RWPE2 (cell line): ENCODE data around the gene ANTXR1.

ENCODE experiments used
- ATAC-seq: fragments of 200-7000 bp; cut with Tn5 transposase; 3 replicates; pipeline ENCODE4 v1.9.1; 2021; ENCODE audit warnings: low read depth
- DNase-seq: peaks from one replicate; pipeline ENCODE4 v3.0.0-alpha.2; 2020; ENCODE audit warnings: low spot score
- H3K27ac ChIP-seq: fragments of 450-650 bp; 2 replicates; pipeline ENCODE4 v1.5.1; 2017; ENCODE audit warnings: mild to moderate bottlenecking; ENCODE audit not compliant: poor library complexity, severe bottlenecking
- H3K27me3 ChIP-seq: fragments of 250-450 bp; sonication (Bioruptor Pico); 2 replicates; pipeline ENCODE4 v1.5.1; 2021; ENCODE audit warnings: mild to moderate bottlenecking, moderate library complexity; ENCODE audit not compliant: insufficient read depth, poor library complexity, severe bottlenecking
- H3K36me3 ChIP-seq: fragments of 250-450 bp; sonication (Bioruptor Pico); 2 replicates; pipeline ENCODE4 v1.5.1; 2020; ENCODE audit warnings: low read depth, mild to moderate bottlenecking, moderate library complexity
- H3K4me1 ChIP-seq: fragments of 250-450 bp; sonication (Bioruptor Pico); 2 replicates; pipeline ENCODE4 v1.5.1; 2021; ENCODE audit warnings: mild to moderate bottlenecking, moderate library complexity; ENCODE audit not compliant: insufficient read depth, poor library complexity, severe bottlenecking
- H3K4me3 ChIP-seq: fragments of 250-450 bp; sonication (Bioruptor Pico); 2 replicates; pipeline ENCODE4 v1.5.1; 2021; ENCODE audit warnings: mild to moderate bottlenecking, moderate library complexity; ENCODE audit not compliant: severe bottlenecking
- H3K9me3 ChIP-seq: fragments of 250-450 bp; sonication (Bioruptor Pico); 2 replicates; pipeline ENCODE4 v1.5.1; 2021; ENCODE audit warnings: mild to moderate bottlenecking, moderate library complexity; ENCODE audit not compliant: severe bottlenecking
- TF ChIP-seq, protein P1 (sequence below): fragments of 450-650 bp; IDR thresholded peaks from one replicate; pipeline ENCODE4 v1.5.1; 2017; ENCODE audit warnings: mild to moderate bottlenecking, moderate library complexity; ENCODE audit not compliant: poor library complexity, severe bottlenecking

Gene ANTXR1

GRCh38 chr2:69209482-69209881, 196.5 kb downstream of the ANTXR1 start:
- Histone ChIP-seq H3K4me3 (no peak overlapping the region), H3K9me3 (no peaks in the 10 kb centered on the region), H3K27ac (no peak overlapping the region), H3K4me1 (no peaks in the 10 kb centered on the region), H3K36me3 (no peaks in the 10 kb centered on the region), H3K27me3 (no peaks in the 10 kb centered on the region)
- TF ChIP-seq, protein P1, sequence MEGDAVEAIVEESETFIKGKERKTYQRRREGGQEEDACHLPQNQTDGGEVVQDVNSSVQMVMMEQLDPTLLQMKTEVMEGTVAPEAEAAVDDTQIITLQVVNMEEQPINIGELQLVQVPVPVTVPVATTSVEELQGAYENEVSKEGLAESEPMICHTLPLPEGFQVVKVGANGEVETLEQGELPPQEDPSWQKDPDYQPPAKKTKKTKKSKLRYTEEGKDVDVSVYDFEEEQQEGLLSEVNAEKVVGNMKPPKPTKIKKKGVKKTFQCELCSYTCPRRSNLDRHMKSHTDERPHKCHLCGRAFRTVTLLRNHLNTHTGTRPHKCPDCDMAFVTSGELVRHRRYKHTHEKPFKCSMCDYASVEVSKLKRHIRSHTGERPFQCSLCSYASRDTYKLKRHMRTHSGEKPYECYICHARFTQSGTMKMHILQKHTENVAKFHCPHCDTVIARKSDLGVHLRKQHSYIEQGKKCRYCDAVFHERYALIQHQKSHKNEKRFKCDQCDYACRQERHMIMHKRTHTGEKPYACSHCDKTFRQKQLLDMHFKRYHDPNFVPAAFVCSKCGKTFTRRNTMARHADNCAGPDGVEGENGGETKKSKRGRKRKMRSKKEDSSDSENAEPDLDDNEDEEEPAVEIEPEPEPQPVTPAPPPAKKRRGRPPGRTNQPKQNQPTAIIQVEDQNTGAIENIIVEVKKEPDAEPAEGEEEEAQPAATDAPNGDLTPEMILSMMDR = no peak
- ATAC-seq (no peak), DNase-seq (no peak)

- no peak overlapping the region for H3K27ac ChIP-seq
- no peaks in the 10 kb centered on the region for H3K27me3 ChIP-seq
- no peak for ATAC-seq
- no peak overlapping the region for H3K4me3 ChIP-seq
- TF ChIP-seq, protein P1 = no peak
- H3K9me3 ChIP-seq = no peaks in the 10 kb centered on the region
- DNase-seq = no peak
- no peaks in the 10 kb centered on the region for H3K4me1 ChIP-seq
- no peaks in the 10 kb centered on the region for H3K36me3 ChIP-seq
Observed at GRCh38 chr2:69210385-69210784, 197.4 kb downstream of the ANTXR1 start.

GRCh38 chr2:69211048-69211447, 198.1 kb downstream of the ANTXR1 start:
- Histone ChIP-seq H3K36me3 (no peaks in the 10 kb centered on the region), H3K27me3 (no peaks in the 10 kb centered on the region), H3K4me3 (no peak overlapping the region), H3K27ac (no peak overlapping the region), H3K9me3 (no peaks in the 10 kb centered on the region), H3K4me1 (no peaks in the 10 kb centered on the region)
- TF ChIP-seq, protein P1 = no peak
- no peak for ATAC-seq
- DNase-seq = no peak

DNA sequence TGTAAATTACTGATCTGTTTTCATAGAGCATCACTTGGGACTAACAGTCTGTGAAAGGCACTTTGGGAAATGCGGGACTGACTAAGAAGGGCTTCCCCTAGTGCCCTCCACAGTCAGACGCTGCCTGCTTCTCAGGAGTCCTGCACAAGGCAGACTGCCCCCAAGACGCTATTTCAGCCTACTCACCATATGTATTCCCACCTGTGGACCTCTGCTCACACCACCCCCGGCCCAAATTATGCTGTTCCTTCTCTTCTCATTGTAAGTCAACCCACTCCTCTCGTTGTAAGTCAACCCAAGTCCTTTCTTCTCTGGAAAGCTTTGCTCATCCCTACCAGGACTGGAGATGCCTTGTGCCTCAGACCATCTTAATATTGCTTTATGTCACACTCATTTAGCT, 198.7 kb downstream of the ANTXR1 start:
- no peak for DNase-seq
- Histone ChIP-seq H3K4me3 (no peak overlapping the region), H3K36me3 (no peaks in the 10 kb centered on the region), H3K4me1 (no peaks in the 10 kb centered on the region), H3K27me3 (no peaks in the 10 kb centered on the region), H3K9me3 (no peaks in the 10 kb centered on the region), H3K27ac (no peak overlapping the region)
- no peak for ATAC-seq
- TF ChIP-seq, protein P1 = no peak

- no peaks in the 10 kb centered on the region for H3K36me3 ChIP-seq
- no peaks in the 10 kb centered on the region for H3K4me1 ChIP-seq
- no peak overlapping the region for H3K4me3 ChIP-seq
- DNase-seq (no peak), ATAC-seq (no peak)
- H3K27ac ChIP-seq = no peak overlapping the region
- no peaks in the 10 kb centered on the region for H3K27me3 ChIP-seq
- TF ChIP-seq, protein P1 = no peak
- no peaks in the 10 kb centered on the region for H3K9me3 ChIP-seq
Observed at GRCh38 chr2:69212238-69213028, 199.5 kb downstream of the ANTXR1 start.
